OCI-LY3 (cell line): ENCODE results near the gene STK33.

Experiments used
- CTCF ChIP-seq: fragments of 200-600, 300-600 bp; sonication (generic); IDR thresholded peaks from 2 replicates; pipeline ENCODE4 v1.5.1; 2014; ENCODE audit warnings: antibody characterized with exemption, low read length, low read depth
- EZH2phosphoT487 ChIP-seq: fragments of 200-600 bp; shearing (Covaris generic); IDR thresholded peaks from 2 replicates; pipeline ENCODE4 v1.6.1; 2018; ENCODE audit warnings: antibody characterized with exemption, mixed run types, low read depth

- TF ChIP-seq CTCF: no peak
- TF ChIP-seq EZH2phosphoT487: no peak
Observed at GRCh38 chr11:8615291-8616032, 21.4 kb upstream of the STK33 start.
